GM12801 (cell line): ENCODE results near the gene INHBB.

Experiments used
- TF ChIP-seq, protein P1 (sequence below): IDR thresholded peaks from one replicate; pipeline ENCODE4 v1.5.1; 2011; ENCODE audit warnings: control low read depth; ENCODE audit not compliant: insufficient read length; ENCODE audit errors: extremely low read depth

The INHBB gene

DNA sequence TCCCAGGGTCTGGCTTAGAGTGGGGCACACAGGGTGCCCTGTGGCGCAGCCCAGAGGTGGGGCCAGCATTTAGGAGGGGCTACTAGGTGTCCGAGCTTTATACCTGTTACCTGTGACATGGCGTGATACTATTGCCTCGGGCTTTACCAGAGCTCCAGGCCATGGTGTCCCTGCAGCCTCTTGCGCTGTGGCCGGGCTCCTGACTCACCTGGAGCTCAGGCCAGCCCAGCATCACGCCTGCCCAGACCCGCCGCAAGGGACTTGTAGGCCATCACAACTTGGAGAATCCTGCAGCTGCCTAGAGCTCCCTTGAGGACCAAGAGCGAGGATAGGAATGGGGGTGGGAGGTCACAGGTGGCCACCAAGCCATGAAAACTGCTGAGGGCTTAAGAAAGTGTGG lies 8.0 kb downstream of the INHBB start:
- TF ChIP-seq, protein P1, sequence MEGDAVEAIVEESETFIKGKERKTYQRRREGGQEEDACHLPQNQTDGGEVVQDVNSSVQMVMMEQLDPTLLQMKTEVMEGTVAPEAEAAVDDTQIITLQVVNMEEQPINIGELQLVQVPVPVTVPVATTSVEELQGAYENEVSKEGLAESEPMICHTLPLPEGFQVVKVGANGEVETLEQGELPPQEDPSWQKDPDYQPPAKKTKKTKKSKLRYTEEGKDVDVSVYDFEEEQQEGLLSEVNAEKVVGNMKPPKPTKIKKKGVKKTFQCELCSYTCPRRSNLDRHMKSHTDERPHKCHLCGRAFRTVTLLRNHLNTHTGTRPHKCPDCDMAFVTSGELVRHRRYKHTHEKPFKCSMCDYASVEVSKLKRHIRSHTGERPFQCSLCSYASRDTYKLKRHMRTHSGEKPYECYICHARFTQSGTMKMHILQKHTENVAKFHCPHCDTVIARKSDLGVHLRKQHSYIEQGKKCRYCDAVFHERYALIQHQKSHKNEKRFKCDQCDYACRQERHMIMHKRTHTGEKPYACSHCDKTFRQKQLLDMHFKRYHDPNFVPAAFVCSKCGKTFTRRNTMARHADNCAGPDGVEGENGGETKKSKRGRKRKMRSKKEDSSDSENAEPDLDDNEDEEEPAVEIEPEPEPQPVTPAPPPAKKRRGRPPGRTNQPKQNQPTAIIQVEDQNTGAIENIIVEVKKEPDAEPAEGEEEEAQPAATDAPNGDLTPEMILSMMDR = no peak

DNA sequence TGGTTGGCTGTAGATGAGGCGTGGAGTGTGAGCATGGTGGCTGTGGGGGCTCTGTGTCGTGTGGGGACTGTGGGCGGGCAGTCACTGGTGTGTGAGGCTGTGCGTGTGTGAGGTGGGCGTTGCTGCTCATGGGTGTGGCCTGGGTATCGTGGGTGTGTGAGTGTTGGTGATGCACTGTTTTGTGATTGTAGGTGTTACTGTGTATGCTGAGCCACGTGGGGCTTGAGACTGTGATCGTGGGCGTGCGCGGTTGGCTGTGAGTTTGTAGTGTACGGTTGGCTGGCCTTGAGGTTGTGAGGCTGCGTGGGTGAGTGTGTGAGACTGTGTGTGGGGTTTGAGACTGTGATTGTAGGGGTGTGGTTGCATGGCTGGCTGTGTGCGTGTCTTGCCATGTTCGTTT lies 8.5 kb downstream of the INHBB start:
- TF ChIP-seq, protein P1 = no peak

DNA sequence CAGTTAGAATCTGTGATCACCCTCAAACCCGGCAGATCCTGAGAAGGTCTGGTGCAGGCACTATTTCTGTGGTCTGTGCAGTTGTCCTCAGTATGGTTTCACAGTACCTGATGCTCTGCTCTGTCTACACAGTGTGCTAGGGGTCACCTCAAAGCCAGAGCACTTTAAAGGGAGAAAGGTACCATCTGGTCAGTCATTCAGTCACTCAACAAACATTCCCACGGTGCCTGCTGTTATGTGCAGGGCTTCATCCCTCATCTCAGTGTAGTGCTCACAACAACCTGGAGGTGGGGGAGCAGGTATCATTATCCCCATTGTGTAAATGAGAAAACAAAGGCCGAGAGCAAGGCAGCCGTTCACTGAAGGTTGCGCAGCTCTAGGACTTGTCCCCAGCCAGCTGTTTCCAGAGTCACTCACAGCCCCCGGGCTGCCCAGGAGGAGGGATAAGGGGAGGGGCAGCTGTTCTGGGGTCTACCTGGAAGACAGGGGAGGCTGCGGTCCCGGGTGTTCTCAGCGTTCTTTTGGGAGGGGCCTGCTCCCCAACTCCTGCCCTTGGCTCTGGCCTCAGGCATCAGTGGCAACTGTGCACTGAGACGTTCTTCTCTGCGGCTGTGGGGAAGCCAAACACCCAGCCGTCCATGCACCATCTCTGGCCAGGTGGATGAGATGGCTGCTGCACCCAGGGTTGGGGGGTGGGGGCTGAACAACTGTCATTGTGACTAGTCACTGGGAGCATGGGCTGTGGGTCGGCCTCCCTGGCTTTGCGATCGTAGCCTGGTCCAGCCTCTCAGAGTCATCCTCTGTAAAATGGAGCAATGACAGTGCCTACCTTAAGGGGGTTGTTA lies 9.2 kb downstream of the INHBB start:
- TF ChIP-seq, protein P1 = no peak

- TF ChIP-seq, protein P1 = no peak
Measured at GRCh38 chr2:120355780-120356266, 9.9 kb downstream of the INHBB start.

DNA sequence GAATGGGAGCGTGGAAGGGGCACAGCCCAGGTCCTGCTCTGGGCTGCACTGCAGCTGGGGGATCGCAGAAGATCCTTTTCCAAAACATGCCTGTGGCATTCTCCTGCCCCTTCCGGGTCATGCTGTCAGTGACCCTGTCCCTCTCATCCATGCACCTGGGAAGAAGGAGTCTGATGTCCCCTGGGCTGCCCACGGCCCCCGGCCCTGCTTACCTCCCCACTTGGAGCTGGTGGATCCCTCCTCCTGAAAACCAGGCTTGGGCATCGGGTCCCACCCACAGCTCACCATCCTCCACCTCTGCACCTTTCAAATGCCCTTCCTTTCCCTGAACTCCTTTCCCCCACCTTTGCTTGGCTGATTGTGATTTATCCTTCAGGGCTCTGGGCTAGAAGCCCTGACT lies 11.8 kb downstream of the INHBB start:
- TF ChIP-seq, protein P1 = no peak

GRCh38 chr2:120358734-120359465 lies 13.0 kb downstream of the INHBB start:
- TF ChIP-seq, protein P1 = no peak

- TF ChIP-seq, protein P1 = no peak
Measured at GRCh38 chr2:120360307-120360855, 14.4 kb downstream of the INHBB start.
